H54 (cell line): ENCODE measurements around the gene COL28A1.

Experiments used
- DNase-seq: peaks from one replicate; pipeline ENCODE4 v3.0.0; 2011; ENCODE audit warnings: low spot score, mixed read lengths; ENCODE audit not compliant: insufficient read length
- FAIRE-seq: peaks from 3 replicates; lab custom pipeline; 2011; peaks lifted over from hg19 to GRCh38; lab: Jason Lieb, UNC
- POLR2A ChIP-seq: IDR thresholded peaks from 2 replicates; pipeline ENCODE4 v1.6.1; 2011; ENCODE audit warnings: low read depth, mild to moderate bottlenecking, low read length

The COL28A1 gene

DNA sequence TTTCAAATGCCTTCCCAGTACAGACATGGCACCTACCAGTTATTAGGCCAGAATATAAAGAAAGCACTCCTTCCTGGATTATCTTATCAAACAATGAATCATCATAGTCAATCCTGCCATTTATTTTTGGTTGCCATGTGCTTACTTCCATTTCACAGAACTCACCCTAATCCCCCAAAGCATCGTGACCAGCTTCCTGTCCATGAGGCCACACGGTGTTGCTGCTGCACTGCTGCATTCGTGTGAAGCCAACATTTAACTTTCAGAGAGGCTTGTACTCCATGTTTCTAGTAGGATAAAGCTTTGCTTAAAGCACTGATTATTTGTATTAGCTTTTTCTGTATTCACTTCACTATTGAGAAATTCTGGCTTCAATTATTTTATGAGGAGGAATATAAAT is 14.4 kb downstream of the COL28A1 start:
- DNase-seq (no peak), FAIRE-seq (peak; percentile 73)
- no peak for TF ChIP-seq POLR2A

DNA sequence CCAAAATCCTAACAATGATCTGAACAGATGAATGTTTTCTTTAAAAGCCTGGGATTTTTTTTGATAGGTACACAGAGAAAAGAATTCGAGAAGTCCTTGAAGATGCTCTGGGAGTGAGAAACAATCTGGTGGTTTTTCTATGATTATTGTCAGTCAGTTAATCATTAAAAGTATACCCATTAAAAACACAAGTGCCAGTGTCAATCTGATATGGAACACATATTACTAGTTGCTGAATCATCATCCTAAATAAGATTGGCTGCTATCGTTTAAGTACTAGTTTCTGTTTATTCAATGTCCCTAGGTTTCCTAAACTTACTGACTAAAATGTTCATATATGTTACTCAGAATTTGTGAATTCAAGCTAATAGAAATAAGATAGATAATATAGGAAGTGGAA is 16.1 kb downstream of the COL28A1 start:
- no peak for TF ChIP-seq POLR2A
- FAIRE-seq (no peak), DNase-seq (no peak)

DNA sequence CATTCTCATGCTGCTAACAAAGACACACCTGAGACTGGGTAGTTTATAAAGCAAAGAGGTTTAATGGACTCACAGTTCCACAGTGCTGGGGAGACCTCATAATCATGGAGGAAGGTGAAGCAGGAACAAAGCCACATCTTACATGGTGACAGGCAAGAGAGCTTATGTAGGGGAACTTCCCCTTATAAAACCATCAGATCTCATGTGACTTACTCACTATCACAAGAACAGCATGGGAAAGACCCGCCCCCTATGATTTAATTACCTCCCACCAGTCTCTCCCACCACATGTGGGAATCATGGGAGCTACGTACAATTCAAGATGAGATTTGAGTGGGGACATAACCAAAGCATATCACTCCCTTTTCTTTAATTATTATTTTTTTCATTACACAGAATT is 16.6 kb downstream of the COL28A1 start:
- no peak for TF ChIP-seq POLR2A
- FAIRE-seq (no peak), DNase-seq (no peak)

DNA sequence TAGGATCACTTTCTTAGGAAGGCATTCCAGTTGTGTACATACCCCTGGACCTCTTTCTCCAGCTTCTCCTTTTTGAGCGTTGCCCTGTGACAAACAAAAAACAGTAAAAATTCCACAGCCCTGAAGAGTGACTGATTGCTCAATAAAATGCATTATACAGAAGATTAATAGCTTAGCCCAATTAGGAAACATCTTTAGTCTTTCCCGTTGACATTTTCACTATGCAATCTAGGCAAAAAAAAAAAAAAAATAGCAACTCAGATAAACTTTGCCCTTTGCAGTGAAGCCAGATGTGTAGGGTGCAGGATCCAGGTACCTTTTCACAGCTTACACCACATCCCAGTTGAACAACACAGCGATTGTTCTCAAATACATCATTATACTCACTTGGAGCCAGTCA is 17.9 kb downstream of the COL28A1 start:
- DNase-seq (no peak), FAIRE-seq (no peak)
- TF ChIP-seq POLR2A: no peak

DNA sequence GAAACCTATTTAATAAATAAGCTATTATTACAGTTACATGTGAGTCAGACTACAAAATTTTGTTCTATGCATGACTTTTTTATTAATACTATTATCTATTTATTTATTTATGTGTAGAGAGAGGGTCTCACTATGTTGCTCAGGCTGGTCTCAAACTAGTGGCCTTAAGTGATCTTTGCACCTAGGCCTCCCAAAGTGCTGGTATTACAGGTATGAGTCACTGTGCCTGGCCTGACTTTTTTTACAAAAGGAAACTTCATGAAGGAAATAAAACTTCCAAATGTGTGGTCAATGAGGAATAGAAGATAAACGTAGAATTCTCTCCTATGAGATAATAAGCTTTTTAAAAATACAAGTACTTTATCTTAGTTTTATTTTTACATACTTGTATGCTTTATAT is 19.0 kb downstream of the COL28A1 start:
- no peak for FAIRE-seq
- DNase-seq: no peak
- no peak for TF ChIP-seq POLR2A

DNA sequence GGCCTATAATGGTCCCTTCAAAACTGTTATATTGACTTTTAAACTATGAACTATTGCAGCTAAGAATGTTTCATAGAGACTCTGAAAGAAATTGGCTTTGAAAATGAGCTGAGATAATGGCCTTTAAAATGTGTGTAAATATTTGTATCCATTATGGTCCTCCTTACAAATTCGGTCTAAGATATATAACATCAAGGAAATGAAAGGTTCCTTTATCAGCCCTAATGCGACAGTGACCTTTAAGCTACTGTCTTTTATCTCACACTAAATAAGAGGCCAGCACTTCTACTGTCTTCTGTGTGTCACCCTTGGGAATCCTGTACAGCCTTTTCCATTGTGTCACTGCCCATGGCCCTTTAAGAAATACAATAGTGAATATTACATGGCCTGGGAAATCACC is 19.5 kb downstream of the COL28A1 start:
- no peak for DNase-seq
- TF ChIP-seq POLR2A: no peak
- no peak for FAIRE-seq

DNA sequence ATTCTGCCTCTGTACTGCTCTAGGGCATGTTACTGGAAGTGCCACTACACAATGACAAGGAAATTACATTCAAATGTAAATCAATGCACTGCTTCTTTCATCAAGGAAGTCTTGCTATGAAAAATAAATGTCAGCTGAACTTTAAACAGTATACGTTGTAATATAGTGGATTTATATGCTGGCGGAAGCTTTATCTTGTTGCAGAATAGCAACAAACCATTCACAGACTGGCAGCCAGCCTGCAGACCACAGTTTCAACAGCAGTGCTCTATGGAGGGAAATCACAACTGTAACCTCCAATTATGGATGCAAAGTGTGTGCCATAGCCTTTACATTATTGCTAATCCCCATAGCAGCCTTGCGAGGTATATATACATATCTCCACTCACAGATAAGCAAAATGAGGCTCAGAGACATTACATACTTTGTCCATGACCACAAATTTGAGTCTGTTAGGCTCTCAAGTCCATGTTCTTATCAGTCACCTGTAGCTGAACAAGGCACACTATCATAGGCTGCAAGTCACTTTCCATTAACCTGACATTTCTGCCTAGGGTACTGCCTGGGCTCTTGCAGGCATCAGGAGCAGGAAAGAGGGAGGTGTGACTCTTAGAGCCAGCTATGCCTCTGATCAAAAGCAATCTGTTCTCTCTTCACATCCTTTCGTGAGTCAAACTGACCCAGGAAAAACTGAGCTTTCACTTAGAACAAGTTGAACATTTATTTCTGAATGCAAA is 22.6 kb downstream of the COL28A1 start:
- FAIRE-seq: no peak
- TF ChIP-seq POLR2A: no peak
- no peak for DNase-seq

DNA sequence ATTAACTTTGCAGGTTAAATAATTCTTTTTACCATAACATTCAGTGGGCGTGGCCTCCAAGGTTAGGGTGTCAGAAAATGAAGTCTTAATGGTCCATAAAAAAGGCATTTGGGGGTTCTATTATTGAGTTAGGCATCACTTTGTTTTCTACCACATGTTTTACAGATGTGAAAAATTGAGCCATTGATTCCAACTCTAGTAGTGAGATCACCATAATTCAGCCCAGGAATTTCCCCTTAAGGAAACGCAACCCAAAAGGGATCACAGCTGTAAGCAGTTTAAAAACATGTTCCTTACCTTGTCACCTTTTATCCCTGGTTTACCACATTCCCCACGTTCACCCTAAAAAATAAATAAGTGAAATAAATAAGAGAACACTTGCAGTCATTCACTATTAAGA is 24.9 kb downstream of the COL28A1 start:
- no peak for DNase-seq
- peak; percentile 38 for FAIRE-seq
- no peak for TF ChIP-seq POLR2A

DNA sequence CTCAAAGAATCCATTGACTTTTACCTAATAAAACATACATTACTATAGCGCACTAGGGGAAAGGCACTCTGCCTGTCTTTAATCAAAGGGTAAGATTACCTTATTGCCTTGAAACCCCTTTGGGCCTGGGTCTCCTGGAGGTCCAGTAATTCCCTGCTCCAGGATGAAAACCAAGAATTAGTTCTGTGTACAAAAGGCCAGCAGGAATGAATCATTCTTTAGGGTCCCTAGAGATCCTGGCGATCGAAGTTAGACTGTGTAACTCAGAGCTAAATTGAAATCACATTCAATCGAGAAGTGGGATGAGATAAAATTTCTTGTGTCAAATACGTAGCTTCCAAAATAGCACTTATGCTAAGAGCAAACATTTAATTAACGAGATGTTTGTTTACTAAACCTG is 29.8 kb downstream of the COL28A1 start:
- no peak for FAIRE-seq
- DNase-seq: no peak
- TF ChIP-seq POLR2A: no peak

DNA sequence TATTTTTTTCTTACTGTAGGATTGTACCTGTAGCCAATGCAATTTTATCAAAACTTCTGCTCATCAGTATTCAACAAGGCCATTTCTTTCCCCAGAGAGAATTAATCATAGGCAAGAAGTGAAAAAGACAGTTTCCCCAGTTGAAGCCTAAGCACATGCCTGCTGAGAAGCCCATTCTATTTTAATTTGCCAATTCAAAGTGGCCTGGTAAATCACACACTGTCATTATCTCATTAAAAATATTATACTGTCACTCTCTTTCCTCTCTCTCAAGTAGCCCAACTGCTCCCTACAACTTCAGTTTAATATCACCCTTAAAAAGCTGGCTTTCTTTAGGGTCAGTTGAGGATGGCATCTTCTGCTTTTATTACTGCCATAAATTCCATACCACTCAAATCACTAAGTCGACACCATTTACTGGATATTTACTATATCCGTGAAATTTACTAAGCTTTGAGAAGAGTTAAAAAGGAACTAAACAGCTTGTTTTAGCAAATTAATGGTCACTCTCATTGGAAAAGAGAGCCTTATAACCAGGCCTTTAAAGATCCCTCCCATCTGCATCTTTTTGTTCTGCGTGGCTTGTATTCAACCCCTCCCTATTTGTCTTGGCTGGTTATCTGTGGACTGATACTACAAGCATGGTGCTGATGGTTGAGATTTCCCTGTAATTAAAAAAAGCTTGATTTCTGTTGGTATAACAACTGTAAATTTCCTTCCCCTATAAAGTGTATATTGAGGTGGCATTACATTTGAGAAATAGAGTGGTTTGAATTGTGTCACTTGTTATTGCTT is 30.6 kb downstream of the COL28A1 start:
- peak; percentile 48 for FAIRE-seq

DNA sequence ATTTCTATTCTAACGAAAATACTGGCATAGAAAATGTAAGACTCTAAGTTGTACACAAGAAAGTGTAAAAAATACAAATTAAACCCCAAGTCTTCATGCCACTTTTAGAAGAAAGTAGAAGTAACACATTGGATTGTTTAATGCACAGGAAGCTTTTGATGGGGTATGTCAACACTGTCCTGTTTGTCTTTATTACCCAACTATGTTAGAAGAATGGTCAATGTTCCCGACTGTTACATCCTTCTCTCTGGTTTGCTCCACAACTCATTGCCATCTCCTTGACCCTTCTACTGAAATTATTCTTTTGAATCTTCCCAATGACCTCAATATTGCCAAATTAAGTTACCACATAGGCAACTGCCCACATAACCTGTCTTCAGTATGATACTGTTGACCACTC is 35.8 kb downstream of the COL28A1 start:
- no peak for DNase-seq
- no peak for TF ChIP-seq POLR2A
- no peak for FAIRE-seq

More for the DNA sequence above, 30.6 kb downstream of the COL28A1 start:
- DNase-seq: no peak
- TF ChIP-seq POLR2A: no peak

DNA sequence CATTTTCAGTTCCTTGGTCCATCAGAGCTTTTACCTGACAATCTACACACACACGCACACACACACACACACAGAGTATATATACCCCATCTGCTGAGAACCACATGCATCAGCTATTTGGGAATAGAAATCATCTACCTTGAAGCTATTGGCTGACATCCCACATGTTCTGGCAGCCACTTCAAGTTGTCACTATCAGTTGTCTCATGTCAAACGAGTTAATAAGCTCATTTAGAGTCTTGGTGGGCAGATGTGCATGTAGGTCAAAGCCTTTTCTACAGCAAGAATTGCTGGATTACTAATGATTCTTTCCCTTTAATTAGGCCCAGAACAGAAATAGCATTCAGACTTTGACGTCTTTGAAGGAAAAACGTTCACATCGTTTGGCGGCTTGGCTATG is 36.8 kb downstream of the COL28A1 start:
- no peak for TF ChIP-seq POLR2A
- no peak for FAIRE-seq
- no peak for DNase-seq

DNA sequence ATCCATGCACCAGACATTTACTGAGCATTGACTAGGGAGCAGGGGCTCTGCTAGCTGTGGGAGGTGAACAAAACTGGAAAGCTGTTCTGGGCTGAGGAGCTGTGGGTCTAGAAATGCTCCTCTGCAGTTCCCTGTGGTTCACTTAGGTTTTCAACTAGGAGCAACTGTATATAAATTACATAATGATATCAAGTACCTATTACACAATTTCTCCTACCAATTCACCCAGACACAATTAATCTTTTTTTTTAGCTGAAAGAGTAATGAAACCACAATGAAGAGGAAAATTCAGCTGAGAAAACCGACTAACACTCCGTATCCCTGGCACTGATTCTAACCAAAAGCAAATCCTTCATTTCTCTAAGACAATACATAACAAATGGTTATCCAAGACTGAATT is 39.4 kb downstream of the COL28A1 start:
- FAIRE-seq (no peak), DNase-seq (no peak)
- no peak for TF ChIP-seq POLR2A

DNA sequence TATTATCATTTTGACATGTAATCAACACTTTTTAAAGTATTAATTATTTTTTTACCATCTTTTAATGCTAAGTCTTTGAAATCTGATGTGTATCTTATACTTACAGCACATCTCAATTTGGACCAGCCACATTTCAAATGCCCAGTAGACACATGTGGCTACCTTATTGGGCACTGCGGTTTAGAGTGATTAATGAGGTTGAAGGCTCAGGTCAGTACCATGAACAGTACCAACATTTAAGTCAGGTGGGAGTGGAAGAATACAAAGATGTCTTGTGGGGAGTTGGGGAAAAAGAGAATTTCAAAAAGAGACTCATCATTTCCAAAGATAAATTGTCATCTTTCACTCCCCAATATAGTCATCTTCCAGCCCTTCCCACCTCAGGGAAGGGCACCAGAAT is 40.5 kb downstream of the COL28A1 start:
- no peak for FAIRE-seq
- no peak for TF ChIP-seq POLR2A
- no peak for DNase-seq

DNA sequence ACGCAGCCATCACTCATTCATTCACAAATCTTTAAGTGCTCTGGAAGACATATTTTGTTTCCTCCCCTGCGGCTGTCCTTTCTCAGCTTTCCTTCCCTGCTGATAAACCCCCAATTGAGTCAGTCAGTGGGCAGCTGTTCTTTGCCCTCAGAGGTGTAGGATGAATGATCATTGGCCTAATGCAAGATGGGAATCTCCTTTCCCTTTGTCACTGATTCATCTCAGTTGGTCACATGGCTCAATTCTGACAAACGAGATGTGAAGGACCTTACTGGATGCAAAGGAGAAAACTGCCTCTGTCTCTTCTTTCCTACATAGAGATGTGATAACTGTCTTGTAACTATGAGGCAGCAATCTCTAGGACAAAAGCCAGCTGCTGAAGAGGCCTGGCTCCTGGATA is 44.6 kb downstream of the COL28A1 start:
- TF ChIP-seq POLR2A: no peak
- DNase-seq (no peak), FAIRE-seq (no peak)
